ENCODE measurements around the gene INVS.
"Not testable (repeated sequence)": the region's sequence is repeated elsewhere in the genome, so short reads cannot be mapped to it uniquely, and the experiment has no call there.

INVS gene

DNA sequence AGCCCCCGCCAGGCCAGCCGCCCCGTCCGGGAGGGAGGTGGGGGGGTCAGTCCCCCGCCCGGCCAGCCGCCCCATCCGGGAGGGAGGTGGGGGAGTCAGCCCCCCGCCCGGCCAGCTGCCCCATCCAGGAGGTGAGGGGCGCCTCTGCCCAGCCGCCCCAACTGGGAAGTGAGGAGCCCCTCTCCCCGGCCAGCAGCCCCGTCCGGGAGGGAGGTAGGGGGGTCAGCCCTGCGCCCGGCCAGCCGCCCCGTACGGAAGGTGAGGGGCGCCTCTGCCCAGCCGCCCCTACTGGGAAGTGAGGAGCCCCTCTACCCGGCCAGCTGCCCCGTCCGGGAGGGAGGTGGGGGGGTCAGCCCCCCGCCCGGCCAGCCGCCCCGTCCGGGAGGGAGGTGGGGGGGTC lies 31.1 kb upstream of the INVS start:
- H3K27ac ChIP-seq (ENCODE audit: low read depth, low read length, severe bottlenecking); H3K9me3 ChIP-seq (ENCODE audit: control insufficient read depth, low read length); H3K36me3 ChIP-seq (ENCODE audit: control insufficient read depth, insufficient read depth, low read length); H3K4me1 ChIP-seq (ENCODE audit: control insufficient read depth, insufficient read depth, low read length, poor library complexity, severe bottlenecking); H3K4me3 ChIP-seq (ENCODE audit: extremely low read depth, insufficient read depth, low read length, poor library complexity, severe bottlenecking): not testable (repeated sequence)
- WGBS, 2 experiments (ENCODE audit: insufficient coverage in 2 of 2), result 98 to 100% methylated on average over 1 to 7 of the region's 30 CpGs

DNA sequence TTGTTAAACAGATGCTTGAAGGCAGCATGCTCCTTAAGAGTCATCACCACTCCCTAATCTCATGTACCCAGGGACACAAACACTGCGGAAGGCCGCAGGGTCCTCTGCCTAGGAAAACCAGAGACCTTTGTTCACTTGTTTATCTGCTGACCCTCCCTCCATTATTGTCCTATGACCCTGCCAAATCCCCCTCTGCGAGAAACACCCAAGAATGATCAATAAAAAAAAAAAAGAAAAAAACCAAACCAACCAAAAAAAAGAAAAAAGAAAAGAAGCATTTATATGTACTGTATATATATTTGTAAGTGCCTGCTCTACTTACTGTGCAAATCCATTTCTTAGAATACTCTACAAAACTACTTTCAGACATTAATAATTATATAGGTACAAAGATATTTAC lies 30.0 kb upstream of the INVS start:
- H3K36me3 ChIP-seq (ENCODE audit: control insufficient read depth, insufficient read depth, low read length); H3K9me3 ChIP-seq (ENCODE audit: control insufficient read depth, low read length); H3K27ac ChIP-seq (ENCODE audit: low read depth, low read length, severe bottlenecking); H3K4me1 ChIP-seq (ENCODE audit: control insufficient read depth, insufficient read depth, low read length, poor library complexity, severe bottlenecking); H3K4me3 ChIP-seq (ENCODE audit: extremely low read depth, insufficient read depth, low read length, poor library complexity, severe bottlenecking): not testable (repeated sequence)
- WGBS, 2 experiments (ENCODE audit: insufficient coverage in 2 of 2), result no CpG with 5 or more reads among the region's 3 CpGs

DNA sequence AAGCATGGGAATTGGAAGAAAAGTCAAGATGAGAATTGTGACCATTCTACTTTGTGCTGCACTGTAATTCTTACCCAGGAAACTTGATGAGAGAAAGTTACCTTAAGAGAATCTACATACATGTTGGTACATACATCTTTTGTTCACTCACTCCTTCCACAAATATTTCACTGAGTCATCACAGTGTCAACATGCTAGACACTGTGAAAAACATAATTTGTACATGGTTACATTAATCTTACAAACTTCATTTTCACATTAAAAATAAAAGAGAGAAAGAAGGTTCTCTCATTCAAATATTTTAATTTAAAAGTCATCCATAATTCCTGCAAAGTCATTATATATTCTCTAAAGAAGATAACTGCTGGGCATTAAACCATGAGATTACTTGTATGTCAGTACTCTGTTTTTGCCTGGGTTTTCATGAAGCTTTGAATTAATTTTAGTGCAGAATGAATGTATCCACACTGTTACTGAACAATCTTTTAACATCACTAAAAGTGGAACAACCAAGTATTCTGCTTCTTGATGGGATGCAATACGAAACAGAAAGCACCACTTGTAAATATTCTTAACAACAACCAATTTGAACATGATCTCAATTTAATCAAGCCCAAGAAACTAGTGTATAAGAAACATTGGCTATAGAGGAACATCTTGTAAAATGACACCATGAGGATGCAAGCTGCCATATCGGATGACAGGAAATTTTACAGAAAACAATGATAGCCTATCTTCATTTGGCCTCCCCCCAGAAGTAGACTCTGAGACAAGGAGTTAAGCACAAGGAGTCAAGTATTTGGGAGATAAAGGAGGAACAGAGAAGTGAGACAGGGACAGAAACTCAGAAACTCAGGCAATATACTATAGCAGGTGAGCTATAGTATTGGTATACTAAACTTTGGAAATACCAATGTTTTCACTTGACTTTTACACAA lies 28.7 kb upstream of the INVS start:
- no peak overlapping the region for H3K27ac ChIP-seq (ENCODE audit: low read depth, low read length, severe bottlenecking)
- WGBS, 2 experiments (ENCODE audit: insufficient coverage in 2 of 2), result no CpG with 5 or more reads among the region's 2 CpGs
- no peaks in the 10 kb centered on the region for H3K4me1 ChIP-seq (ENCODE audit: control insufficient read depth, insufficient read depth, low read length, poor library complexity, severe bottlenecking)

DNA sequence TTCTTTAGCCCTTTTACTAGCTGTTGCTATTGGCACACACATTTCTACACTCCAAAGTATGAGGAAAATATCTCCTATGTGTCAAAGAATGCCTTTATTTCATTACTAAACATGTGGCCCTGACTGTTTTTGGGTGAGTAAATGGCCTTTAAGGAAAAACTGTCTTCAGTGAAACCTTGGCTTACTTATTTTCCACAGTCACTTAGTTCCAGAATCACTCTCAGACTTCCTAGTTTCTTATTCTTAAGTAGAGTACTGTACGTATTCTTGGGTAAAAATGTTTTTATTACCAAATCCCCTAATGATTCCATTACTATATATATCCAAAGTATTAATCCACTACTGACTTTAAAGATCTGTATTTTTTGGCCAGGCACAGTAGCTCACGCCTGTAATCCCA lies 27.8 kb upstream of the INVS start:
- Histone ChIP-seq H3K9me3 (ENCODE audit: control insufficient read depth, low read length) (no peaks in the 10 kb centered on the region), H3K4me1 (ENCODE audit: control insufficient read depth, insufficient read depth, low read length, poor library complexity, severe bottlenecking) (no peaks in the 10 kb centered on the region), H3K36me3 (ENCODE audit: control insufficient read depth, insufficient read depth, low read length) (peaks cover 3% of the 10 kb centered on the region), H3K4me3 (ENCODE audit: extremely low read depth, insufficient read depth, low read length, poor library complexity, severe bottlenecking) (no peak overlapping the region), H3K27ac (ENCODE audit: low read depth, low read length, severe bottlenecking) (no peak overlapping the region)
- WGBS, 2 experiments (ENCODE audit: insufficient coverage in 2 of 2), result no CpG with 5 or more reads among the region's 2 CpGs

More for the DNA sequence above, 28.7 kb upstream of the INVS start:
- Histone ChIP-seq H3K4me3 (ENCODE audit: extremely low read depth, insufficient read depth, low read length, poor library complexity, severe bottlenecking) (no peak overlapping the region), H3K36me3 (ENCODE audit: control insufficient read depth, insufficient read depth, low read length) (peaks cover 3% of the 10 kb centered on the region), H3K9me3 (ENCODE audit: control insufficient read depth, low read length) (no peaks in the 10 kb centered on the region)

DNA sequence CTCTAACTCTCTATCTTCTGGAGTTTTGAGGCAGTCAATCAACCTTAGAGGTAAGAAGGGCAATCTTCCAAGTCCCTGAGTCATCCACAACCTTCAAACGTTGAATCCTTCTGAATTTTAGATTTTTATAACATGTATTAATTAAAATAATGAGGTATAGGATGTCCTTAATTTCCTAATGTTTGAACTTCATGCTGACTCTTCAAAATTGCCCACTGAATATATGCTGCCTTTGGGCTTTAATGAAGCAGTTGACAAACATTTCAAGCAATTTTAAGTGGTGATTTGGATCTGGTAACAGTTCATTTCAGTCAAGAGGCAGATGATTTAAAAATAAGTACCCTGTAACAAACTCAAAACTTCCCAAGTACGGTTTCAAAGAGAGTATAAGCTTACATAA lies 26.2 kb upstream of the INVS start:
- H3K27ac ChIP-seq (ENCODE audit: low read depth, low read length, severe bottlenecking), result no peak overlapping the region
- H3K9me3 ChIP-seq (ENCODE audit: control insufficient read depth, low read length), result no peaks in the 10 kb centered on the region
- H3K4me3 ChIP-seq (ENCODE audit: extremely low read depth, insufficient read depth, low read length, poor library complexity, severe bottlenecking), result no peak overlapping the region
- no CpG with 5 or more reads among the region's 2 CpGs for WGBS, 2 experiments (ENCODE audit: insufficient coverage in 2 of 2)
- H3K36me3 ChIP-seq (ENCODE audit: control insufficient read depth, insufficient read depth, low read length), result peaks cover 3% of the 10 kb centered on the region
- no peaks in the 10 kb centered on the region for H3K4me1 ChIP-seq (ENCODE audit: control insufficient read depth, insufficient read depth, low read length, poor library complexity, severe bottlenecking)

DNA sequence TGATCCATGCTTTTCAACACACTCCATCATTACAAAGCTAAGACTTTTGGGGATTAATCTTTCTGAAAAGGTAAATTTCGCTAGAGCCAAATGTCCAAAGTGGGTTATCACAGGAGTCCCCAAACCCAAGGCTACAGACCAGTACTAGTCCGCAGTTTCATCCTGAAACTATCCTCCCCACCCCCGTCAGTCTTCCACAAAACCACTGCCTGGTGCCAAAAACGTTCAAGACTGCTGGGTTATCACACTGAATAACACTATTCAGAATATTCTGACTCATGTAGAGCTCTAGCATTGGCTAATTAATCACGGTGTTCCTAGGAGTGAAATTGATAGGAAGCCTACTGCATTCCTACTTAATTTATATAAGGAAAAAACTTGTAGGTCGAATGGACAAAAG lies 24.9 kb upstream of the INVS start:
- Histone ChIP-seq H3K4me3 (ENCODE audit: extremely low read depth, insufficient read depth, low read length, poor library complexity, severe bottlenecking) (no peak overlapping the region), H3K9me3 (ENCODE audit: control insufficient read depth, low read length) (no peaks in the 10 kb centered on the region), H3K36me3 (ENCODE audit: control insufficient read depth, insufficient read depth, low read length) (peaks cover 3% of the 10 kb centered on the region), H3K27ac (ENCODE audit: low read depth, low read length, severe bottlenecking) (no peak overlapping the region), H3K4me1 (ENCODE audit: control insufficient read depth, insufficient read depth, low read length, poor library complexity, severe bottlenecking) (no peaks in the 10 kb centered on the region)
- 94 to 100% methylated on average over 2 of the region's 6 CpGs for WGBS, 2 experiments (ENCODE audit: insufficient coverage in 2 of 2)

DNA sequence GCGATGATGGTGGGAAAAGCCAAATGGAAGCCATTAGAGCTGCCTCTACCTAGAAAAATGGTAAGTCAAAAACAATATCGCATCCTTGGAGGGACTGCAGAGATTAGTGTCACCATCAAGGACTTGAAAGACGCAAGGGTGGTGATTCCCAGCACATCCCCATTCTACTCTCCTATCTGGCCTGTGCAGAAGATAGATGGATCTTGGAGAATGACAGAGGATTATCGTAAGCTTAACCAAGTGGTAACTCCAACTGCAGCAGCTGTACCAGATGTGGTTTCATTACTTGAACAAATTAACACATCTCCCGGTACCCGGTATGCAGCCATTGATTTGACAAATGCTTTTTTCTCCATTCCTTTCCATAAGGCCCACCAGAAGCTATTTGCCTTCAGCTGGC lies 24.1 kb upstream of the INVS start:
- 100% methylated on average over 3 to 5 of the region's 6 CpGs for WGBS, 2 experiments (ENCODE audit: insufficient coverage in 2 of 2)

DNA sequence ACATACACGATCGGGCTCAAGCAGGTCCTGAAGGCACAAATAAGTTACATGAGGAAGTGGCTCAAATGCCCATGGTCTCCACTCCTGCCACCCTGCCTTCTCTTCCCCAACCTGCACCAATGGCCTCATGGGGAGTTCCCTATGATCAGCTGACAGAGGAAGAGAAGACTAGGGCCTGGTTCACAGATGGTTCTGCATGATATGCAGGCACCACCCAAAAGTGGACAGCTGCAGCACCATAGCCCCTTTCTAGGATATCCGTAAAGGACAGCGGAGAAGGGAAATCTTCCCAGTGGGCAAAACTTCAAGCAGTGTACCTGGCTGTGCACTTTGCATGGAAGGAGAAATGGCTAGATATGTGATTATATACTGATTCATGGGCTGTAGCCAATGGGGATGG lies 22.8 kb upstream of the INVS start:
- H3K36me3 ChIP-seq (ENCODE audit: control insufficient read depth, insufficient read depth, low read length); H3K4me3 ChIP-seq (ENCODE audit: extremely low read depth, insufficient read depth, low read length, poor library complexity, severe bottlenecking); H3K4me1 ChIP-seq (ENCODE audit: control insufficient read depth, insufficient read depth, low read length, poor library complexity, severe bottlenecking); H3K9me3 ChIP-seq (ENCODE audit: control insufficient read depth, low read length); H3K27ac ChIP-seq (ENCODE audit: low read depth, low read length, severe bottlenecking): not testable (repeated sequence)
- 100% methylated on average over 2 of the region's 4 CpGs for WGBS, 2 experiments (ENCODE audit: insufficient coverage in 2 of 2)

More for the DNA sequence above, 24.1 kb upstream of the INVS start:
- Histone ChIP-seq H3K27ac (ENCODE audit: low read depth, low read length, severe bottlenecking) (no peak overlapping the region), H3K9me3 (ENCODE audit: control insufficient read depth, low read length) (no peaks in the 10 kb centered on the region), H3K4me1 (ENCODE audit: control insufficient read depth, insufficient read depth, low read length, poor library complexity, severe bottlenecking) (no peaks in the 10 kb centered on the region), H3K4me3 (ENCODE audit: extremely low read depth, insufficient read depth, low read length, poor library complexity, severe bottlenecking) (no peak overlapping the region), H3K36me3 (ENCODE audit: control insufficient read depth, insufficient read depth, low read length) (peaks cover 3% of the 10 kb centered on the region)

DNA sequence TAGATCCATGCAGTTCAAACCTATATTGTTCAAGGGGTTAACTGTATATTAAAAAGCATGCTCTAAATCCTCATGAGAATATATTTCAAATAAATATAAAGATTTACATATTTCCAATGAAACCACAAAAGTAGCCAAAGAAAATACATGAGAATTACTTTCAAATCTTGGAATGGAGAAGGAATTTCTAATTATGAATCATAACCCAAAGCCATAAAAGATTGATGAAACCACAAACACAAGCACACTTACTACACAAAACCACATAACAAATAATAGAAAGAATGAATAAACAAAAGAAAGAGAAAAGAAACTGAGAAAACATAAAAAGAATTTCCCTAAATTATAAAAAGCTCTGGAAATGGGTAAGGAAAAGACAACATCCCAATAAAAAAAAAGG lies 16.3 kb upstream of the INVS start:
- H3K4me3 ChIP-seq (ENCODE audit: extremely low read depth, insufficient read depth, low read length, poor library complexity, severe bottlenecking), result no peak overlapping the region

DNA sequence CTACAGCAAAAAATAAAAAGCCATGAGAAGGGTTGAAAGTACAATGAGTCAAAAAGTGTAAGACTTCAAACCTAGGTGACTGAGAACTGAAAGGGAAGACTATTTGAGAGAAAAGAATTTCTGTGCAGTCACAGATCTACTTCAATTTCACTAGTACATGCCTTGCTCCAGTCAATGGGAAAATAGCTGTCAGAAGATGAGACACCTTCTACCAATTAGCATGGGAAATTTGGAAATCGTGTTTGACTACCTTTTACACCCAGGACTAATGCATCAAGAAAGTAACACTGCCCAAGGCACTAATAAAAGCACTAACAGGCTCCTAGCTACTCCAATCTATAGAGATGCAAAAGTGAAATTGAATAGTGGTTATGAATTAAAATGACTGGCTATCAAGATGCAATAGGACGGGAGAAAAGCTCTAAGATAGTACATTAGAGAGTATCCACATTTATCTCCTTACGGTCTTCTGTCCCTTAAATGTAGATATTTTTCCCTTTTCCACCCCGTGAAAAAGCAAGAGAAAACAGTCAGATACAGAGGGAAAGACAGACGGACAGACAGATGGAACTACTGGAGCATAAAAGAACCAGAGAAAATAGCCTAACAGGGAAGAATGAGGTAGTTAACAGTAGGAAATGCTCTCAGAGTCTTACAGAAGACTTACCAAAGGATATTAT lies 15.5 kb upstream of the INVS start:
- H3K4me3 ChIP-seq (ENCODE audit: extremely low read depth, insufficient read depth, low read length, poor library complexity, severe bottlenecking), result no peak overlapping the region
- H3K9me3 ChIP-seq (ENCODE audit: control insufficient read depth, low read length), result no peaks in the 10 kb centered on the region
- WGBS, 2 experiments (ENCODE audit: insufficient coverage in 2 of 2), result 70 to 95% methylated on average over 2 to 3 of the region's 5 CpGs
- H3K36me3 ChIP-seq (ENCODE audit: control insufficient read depth, insufficient read depth, low read length), result no peaks in the 10 kb centered on the region
- H3K27ac ChIP-seq (ENCODE audit: low read depth, low read length, severe bottlenecking), result no peak overlapping the region
- no peaks in the 10 kb centered on the region for H3K4me1 ChIP-seq (ENCODE audit: control insufficient read depth, insufficient read depth, low read length, poor library complexity, severe bottlenecking)

More for the DNA sequence above, 16.3 kb upstream of the INVS start:
- no peaks in the 10 kb centered on the region for H3K9me3 ChIP-seq (ENCODE audit: control insufficient read depth, low read length)
- no peak overlapping the region for H3K27ac ChIP-seq (ENCODE audit: low read depth, low read length, severe bottlenecking)
- no peaks in the 10 kb centered on the region for H3K36me3 ChIP-seq (ENCODE audit: control insufficient read depth, insufficient read depth, low read length)
- no peaks in the 10 kb centered on the region for H3K4me1 ChIP-seq (ENCODE audit: control insufficient read depth, insufficient read depth, low read length, poor library complexity, severe bottlenecking)

DNA sequence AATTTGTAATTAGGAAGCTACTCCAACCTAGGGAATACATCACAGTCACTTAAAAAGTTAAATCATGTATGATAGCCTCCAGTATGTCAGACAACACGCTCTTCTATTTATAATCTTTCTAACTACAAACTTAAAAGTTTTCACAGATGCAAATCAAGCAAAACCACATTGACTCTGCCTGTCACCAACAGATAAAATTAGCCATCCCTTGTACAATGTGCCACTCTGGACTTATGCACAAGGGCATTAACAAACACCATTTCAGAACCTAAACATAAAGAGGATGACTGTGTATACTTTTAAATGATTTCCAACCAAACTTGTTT lies 15.0 kb upstream of the INVS start:
- H3K27ac ChIP-seq (ENCODE audit: low read depth, low read length, severe bottlenecking), result no peak overlapping the region
- no peaks in the 10 kb centered on the region for H3K36me3 ChIP-seq (ENCODE audit: control insufficient read depth, insufficient read depth, low read length)
- no peaks in the 10 kb centered on the region for H3K4me1 ChIP-seq (ENCODE audit: control insufficient read depth, insufficient read depth, low read length, poor library complexity, severe bottlenecking)
- WGBS, 2 experiments (ENCODE audit: insufficient coverage in 2 of 2), result 100% methylated on average over 1 of the region's 1 CpG
- no peaks in the 10 kb centered on the region for H3K9me3 ChIP-seq (ENCODE audit: control insufficient read depth, low read length)
- no peak overlapping the region for H3K4me3 ChIP-seq (ENCODE audit: extremely low read depth, insufficient read depth, low read length, poor library complexity, severe bottlenecking)

Data from mesodermal cell (in vitro differentiated cells).